ENCODE results near the gene TIGIT. TPM values are rescaled to one million over a fixed set of nuclear protein-coding genes. Genes with fewer than 3 reads are reported as not detected.
A peak's percentile ranks its signal among the peaks of the same experiment; 100 is the strongest.

Gene TIGIT
- total RNA-seq, 4 donors from 2014 or later: 1.2 to 5.6 (median 5.4) TPM; not detected in 1

- 81 to 82% methylated on average over 6 of the region's 6 CpGs for WGBS, 2 donors (ENCODE audit: low coverage in 1 of 2)
- intact Hi-C loops (cut with DNase I; ENCODE audit: low total_unique reads): no loop called here
Measured at GRCh38 chr3:114294940-114295480, 1.2 kb downstream of the TIGIT start.

GRCh38 chr3:114295946-114296345, 2.1 kb downstream of the TIGIT start:
- TF ChIP-seq POLR2AphosphoS5 (IDR thresholded peaks at IDR 0.05) (no peak), CTCF (IDR thresholded peaks at IDR 0.05) (no peak), POLR2A (IDR thresholded peaks at IDR 0.05) (no peak), EP300 (IDR thresholded peaks at IDR 0.05; ENCODE audit: low read depth) (no peak)
- WGBS, 2 donors (ENCODE audit: low coverage in 1 of 2): 79% methylated on average over 2 of the region's 2 CpGs; no CpG with 5 or more reads in 1 of the 2 donors
- Histone ChIP-seq H3K27ac (no peak overlapping the region), H3K27me3 (no peaks in the 10 kb centered on the region), H3K4me3 (no peak overlapping the region), H3K4me1 (no peaks in the 10 kb centered on the region), H3K9me3 (no peaks in the 10 kb centered on the region), H3K36me3 (no peaks in the 10 kb centered on the region)
- intact Hi-C loops (cut with DNase I; ENCODE audit: low total_unique reads) (no loop called here), in situ Hi-C loops (cut with MboI; ENCODE audit: low pct_ligation_motif_present in 1 of 4, low pct_unique_long_range_greater_than_20kb in 1 of 4, low sequenced_read_pairs in 3 of 4) (no loop called here)
- no peak for DNase-seq

More at GRCh38 chr3:114294940-114295480, 1.2 kb downstream of the TIGIT start:
- H3K27ac ChIP-seq: no peak overlapping the region
- TF ChIP-seq POLR2AphosphoS5 (IDR thresholded peaks at IDR 0.05): no peak
- TF ChIP-seq CTCF (IDR thresholded peaks at IDR 0.05): no peak
- TF ChIP-seq EP300 (IDR thresholded peaks at IDR 0.05; ENCODE audit: low read depth): no peak
- no peak for TF ChIP-seq POLR2A (IDR thresholded peaks at IDR 0.05)
- no peaks in the 10 kb centered on the region for H3K9me3 ChIP-seq
- H3K36me3 ChIP-seq: no peaks in the 10 kb centered on the region
- in situ Hi-C loops (cut with MboI; ENCODE audit: low pct_ligation_motif_present in 1 of 4, low pct_unique_long_range_greater_than_20kb in 1 of 4, low sequenced_read_pairs in 3 of 4): no loop called here
- no peaks in the 10 kb centered on the region for H3K4me1 ChIP-seq
- H3K4me3 ChIP-seq: no peak overlapping the region
- H3K27me3 ChIP-seq: no peaks in the 10 kb centered on the region
- DNase-seq: no peak

- in situ Hi-C loops (cut with MboI; ENCODE audit: low pct_ligation_motif_present in 1 of 4, low pct_unique_long_range_greater_than_20kb in 1 of 4, low sequenced_read_pairs in 3 of 4): no loop called here
Measured at GRCh38 chr3:114299421-114299820, 5.6 kb downstream of the TIGIT start.

GRCh38 chr3:114299941-114300624, 6.3 kb downstream of the TIGIT start:
- no peak for TF ChIP-seq CTCF (IDR thresholded peaks at IDR 0.05)
- TF ChIP-seq EP300 (IDR thresholded peaks at IDR 0.05; ENCODE audit: low read depth): no peak
- no peak for TF ChIP-seq POLR2A (IDR thresholded peaks at IDR 0.05)
- TF ChIP-seq POLR2AphosphoS5 (IDR thresholded peaks at IDR 0.05): no peak
- no peak for DNase-seq
- no peaks in the 10 kb centered on the region for H3K4me1 ChIP-seq
- no peaks in the 10 kb centered on the region for H3K36me3 ChIP-seq
- H3K27me3 ChIP-seq: no peaks in the 10 kb centered on the region
- in situ Hi-C loops (cut with MboI; ENCODE audit: low pct_ligation_motif_present in 1 of 4, low pct_unique_long_range_greater_than_20kb in 1 of 4, low sequenced_read_pairs in 3 of 4): no loop called here
- WGBS, 2 donors (ENCODE audit: low coverage in 1 of 2): 88 to 90% methylated on average over 4 to 5 of the region's 5 CpGs
- intact Hi-C loops (cut with DNase I; ENCODE audit: low total_unique reads): no loop called here
- H3K9me3 ChIP-seq: no peaks in the 10 kb centered on the region
- no peak overlapping the region for H3K4me3 ChIP-seq
- no peak overlapping the region for H3K27ac ChIP-seq

More at GRCh38 chr3:114299421-114299820, 5.6 kb downstream of the TIGIT start:
- Histone ChIP-seq H3K9me3 (no peaks in the 10 kb centered on the region), H3K36me3 (no peaks in the 10 kb centered on the region), H3K4me3 (no peak overlapping the region), H3K4me1 (no peaks in the 10 kb centered on the region), H3K27ac (no peak overlapping the region), H3K27me3 (no peaks in the 10 kb centered on the region)
- WGBS, 2 donors (ENCODE audit: low coverage in 1 of 2): 80% methylated on average over 13 of the region's 13 CpGs; no CpG with 5 or more reads in 1 of the 2 donors
- TF ChIP-seq POLR2AphosphoS5 (IDR thresholded peaks at IDR 0.05) (no peak), CTCF (IDR thresholded peaks at IDR 0.05) (peak in 2 of 5 experiments; percentile 11 to 12), POLR2A (IDR thresholded peaks at IDR 0.05) (no peak)
- DNase-seq: no peak
- intact Hi-C loops (cut with DNase I; ENCODE audit: low total_unique reads): no loop called here
